ENCODE data around the gene NR1D1. TPM values are rescaled to one million over a fixed set of nuclear protein-coding genes. Genes with fewer than 3 reads are reported as not detected.
A peak's percentile ranks its signal among the peaks of the same experiment; 100 is the strongest.

The NR1D1 gene
- total RNA-seq, 1 donor from 2014 or later, result 21.1 TPM

- intact Hi-C loops (cut with DNase I), result loop anchor here (2.0 kb wide), 1 partner anchor 25 kb away; the partner anchor contains the start of gene THRA
- ATAC-seq (ENCODE audit: poor library complexity) (no peak), DNase-seq (no peak)
Observed at GRCh38 chr17:40087903-40088718, 12.3 kb downstream of the NR1D1 start.

DNA sequence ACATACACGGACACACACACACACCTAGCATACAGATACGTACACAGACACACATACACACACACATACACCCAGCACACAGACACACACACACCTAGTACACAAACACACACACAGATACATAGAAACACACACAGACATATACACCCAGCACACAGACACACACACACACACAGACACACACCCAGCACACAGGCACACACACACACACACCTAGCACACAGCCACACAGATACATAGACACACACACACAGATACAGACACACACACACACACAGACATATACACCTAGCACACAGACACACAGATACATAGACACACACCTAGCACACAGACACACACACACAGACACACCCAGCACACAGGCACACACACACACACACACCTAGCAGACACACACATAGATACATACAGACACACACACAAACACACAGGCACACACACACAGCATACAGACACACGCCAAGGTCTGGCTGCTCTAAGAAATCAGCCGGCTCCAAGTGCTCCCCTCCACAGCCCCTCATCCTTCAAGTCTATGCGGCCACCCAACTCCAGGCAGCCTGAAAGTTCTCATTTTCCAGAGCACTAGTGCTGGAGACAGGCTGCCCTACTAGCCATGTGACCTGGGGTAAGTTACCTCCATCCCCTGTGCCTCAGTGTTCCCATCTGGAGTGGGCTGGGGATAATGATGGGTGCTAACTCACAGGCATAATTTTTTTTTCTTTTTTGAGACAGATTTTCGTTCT, 13.2 kb downstream of the NR1D1 start:
- DNase-seq (no peak), ATAC-seq (ENCODE audit: poor library complexity) (no peak)
- intact Hi-C loops (cut with DNase I), result loop anchor here (2.0 kb wide), 1 partner anchor 24 kb away; the partner anchor contains the start of gene THRA

DNA sequence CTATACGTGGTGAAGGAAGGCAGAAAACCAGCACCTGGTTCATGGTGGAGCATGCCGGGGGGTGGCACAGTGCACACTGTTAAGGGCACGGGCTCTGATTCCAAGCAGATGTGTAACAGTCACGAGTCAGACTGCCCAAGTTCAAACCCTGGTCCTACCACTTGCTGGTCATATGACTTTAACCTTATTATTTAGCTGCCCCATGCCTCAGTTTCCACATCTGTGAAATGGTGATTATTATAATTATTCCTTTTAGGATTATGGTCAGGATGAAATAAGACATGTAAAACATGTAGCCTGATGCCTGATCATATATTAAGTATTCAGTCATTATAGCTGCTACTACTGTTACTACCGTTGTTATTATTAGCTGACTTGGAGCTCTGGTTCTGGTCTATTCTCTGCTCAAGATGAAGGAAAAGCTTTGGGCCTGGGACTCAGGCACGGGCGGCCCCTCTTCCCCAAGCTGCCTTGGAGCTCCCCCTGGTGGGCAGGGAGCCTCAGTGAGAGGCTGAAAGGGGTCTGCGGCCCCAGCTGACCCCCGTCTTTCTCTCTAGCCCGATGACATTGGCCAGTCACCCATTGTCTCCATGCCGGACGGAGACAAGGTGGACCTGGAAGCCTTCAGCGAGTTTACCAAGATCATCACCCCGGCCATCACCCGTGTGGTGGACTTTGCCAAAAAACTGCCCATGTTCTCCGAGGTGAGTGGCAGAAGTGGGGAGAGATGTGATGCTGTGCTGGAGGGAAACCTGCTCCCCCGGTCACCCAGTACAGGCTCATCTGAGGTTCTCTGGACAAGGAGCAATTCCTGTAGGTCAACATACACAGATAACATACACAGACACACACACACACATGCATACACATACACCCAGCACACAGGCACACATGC, 14.0 kb downstream of the NR1D1 start:
- intact Hi-C loops (cut with DNase I), result loop anchor here (2.0 kb wide), 1 partner anchor 24 kb away; the partner anchor contains the start of gene THRA
- peak; percentile 77 for DNase-seq
- peak; percentile 57 for ATAC-seq (ENCODE audit: poor library complexity)

GRCh38 chr17:40084477-40084876, 15.9 kb downstream of the NR1D1 start:
- ATAC-seq (ENCODE audit: poor library complexity) (no peak), DNase-seq (no peak)
- intact Hi-C loops (cut with DNase I), result no loop called here

GRCh38 chr17:40079545-40079944, 20.8 kb downstream of the NR1D1 start:
- intact Hi-C loops (cut with DNase I), result no loop called here
- no peak for ATAC-seq (ENCODE audit: poor library complexity)

GRCh38 chr17:40076591-40076990, 23.8 kb downstream of the NR1D1 start:
- intact Hi-C loops (cut with DNase I), result no loop called here
- DNase-seq, result no peak
- ATAC-seq (ENCODE audit: poor library complexity), result no peak

More at GRCh38 chr17:40079545-40079944, 20.8 kb downstream of the NR1D1 start:
- DNase-seq, result no peak

DNA sequence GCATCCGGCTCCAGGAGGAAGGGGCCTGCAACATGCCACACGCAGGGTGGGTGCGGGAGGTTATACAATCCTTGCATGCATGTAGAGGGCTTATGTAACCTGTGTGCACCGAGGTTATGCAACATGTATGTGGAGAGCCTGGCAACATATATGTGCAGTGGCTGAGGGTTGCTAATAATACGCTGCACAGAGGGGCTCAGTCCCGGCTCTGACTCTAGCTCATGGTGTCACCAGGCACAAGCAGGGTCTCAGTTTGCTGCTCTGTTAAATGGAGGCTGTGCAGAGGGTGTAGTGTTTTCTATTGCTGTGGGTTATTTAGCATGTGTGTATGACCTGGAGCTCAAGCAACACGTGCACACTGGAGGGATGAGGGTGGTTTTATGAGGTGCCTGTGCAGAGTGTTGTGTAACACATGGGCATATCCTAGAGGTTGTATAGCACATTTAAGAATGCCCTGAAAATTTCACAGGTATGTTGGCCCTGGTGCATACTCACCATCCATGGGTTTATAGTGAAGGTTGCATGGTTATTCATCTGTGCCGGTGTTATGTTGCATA, 24.4 kb downstream of the NR1D1 start:
- ATAC-seq (ENCODE audit: poor library complexity) (no peak), DNase-seq (no peak)
- intact Hi-C loops (cut with DNase I), result no loop called here

GRCh38 chr17:40075201-40075941, 25.0 kb downstream of the NR1D1 start:
- DNase-seq (peak; percentile 91), ATAC-seq (ENCODE audit: poor library complexity) (peak; percentile 64)
- intact Hi-C loops (cut with DNase I), result no loop called here

- DNase-seq (no peak), ATAC-seq (ENCODE audit: poor library complexity) (peak; percentile 21)
- intact Hi-C loops (cut with DNase I), result no loop called here
Observed at GRCh38 chr17:40074871-40075200, 25.6 kb downstream of the NR1D1 start.

GRCh38 chr17:40074175-40074512, 26.2 kb downstream of the NR1D1 start:
- DNase-seq (no peak), ATAC-seq (ENCODE audit: poor library complexity) (no peak)
- intact Hi-C loops (cut with DNase I), result no loop called here

GRCh38 chr17:40073454-40074174, 26.8 kb downstream of the NR1D1 start:
- no peak for DNase-seq
- intact Hi-C loops (cut with DNase I), result no loop called here
- no peak for ATAC-seq (ENCODE audit: poor library complexity)

DNA sequence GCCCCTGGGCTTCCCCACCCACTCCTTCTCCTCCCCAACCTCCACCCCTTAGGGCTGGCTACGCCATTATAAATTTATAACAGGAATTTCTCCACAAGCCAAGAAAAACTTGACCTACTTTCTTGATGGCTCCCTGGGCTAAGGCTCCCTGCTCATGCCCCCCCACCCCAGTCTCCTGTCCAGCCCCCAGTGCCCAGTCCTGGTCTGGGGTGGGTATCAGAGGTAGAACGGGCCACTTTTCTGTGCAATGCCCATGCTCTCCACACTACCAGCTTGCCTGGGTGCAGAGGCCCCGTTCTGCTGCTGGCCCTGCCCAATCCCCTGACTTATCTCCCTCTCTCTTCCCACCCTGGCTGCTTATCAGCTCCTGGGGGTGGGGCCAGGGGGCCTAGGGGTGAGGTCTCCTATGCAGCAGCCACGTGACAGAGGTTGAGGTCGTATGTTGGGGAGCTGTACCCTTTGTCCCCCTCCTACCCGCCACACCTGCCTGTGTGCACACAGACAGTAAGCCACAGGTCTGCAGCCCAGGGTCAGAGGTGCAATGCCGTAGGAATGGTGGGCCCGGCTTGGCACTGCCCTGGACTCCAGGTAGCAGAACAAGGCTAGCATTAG, 27.5 kb downstream of the NR1D1 start:
- intact Hi-C loops (cut with DNase I), result no loop called here
- DNase-seq (no peak), ATAC-seq (ENCODE audit: poor library complexity) (no peak)

GRCh38 chr17:40072040-40072734, 28.2 kb downstream of the NR1D1 start:
- ATAC-seq (ENCODE audit: poor library complexity), result peak; percentile 37
- intact Hi-C loops (cut with DNase I), result no loop called here
- DNase-seq, result peak; percentile 81

DNA sequence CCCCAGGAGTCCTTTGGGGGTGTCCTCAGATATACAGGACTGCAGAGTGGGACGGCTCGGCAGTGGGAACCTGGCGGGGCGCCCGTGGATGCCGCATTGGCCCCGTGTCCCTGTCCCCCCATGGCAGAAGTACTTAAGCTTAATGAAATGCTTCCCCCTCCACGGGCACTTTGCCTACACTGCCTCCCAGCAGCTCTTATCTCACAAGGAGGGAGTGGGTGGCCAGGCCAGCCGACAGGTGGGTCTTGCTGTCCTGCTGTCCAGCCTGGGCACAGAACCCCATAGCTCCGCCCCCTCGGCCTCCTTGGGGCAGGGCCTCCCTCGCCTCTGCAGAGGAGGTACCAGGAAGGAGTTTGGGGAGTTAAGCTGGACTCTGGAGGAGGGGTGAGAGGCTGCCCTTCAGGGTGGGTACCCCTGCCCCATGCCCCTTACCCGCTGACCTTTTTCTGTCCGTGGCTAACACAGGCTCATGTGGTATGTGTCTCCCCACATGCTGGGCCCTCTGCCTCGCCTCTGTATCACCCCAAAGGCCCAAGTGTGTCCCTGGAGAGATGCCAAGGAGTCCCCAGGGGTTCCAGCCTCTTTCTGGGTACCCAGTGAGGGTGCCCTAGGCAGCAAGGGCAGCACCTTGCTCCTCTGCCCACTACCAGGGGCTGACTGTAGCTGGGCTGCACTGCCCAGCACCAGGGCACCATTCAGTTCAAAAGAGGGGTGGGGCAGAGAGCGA, 28.9 kb downstream of the NR1D1 start:
- DNase-seq, result peak; percentile 84
- intact Hi-C loops (cut with DNase I), result no loop called here
- peak; percentile 8 for ATAC-seq (ENCODE audit: poor library complexity)

- no peak for DNase-seq
- ATAC-seq (ENCODE audit: poor library complexity), result no peak
- intact Hi-C loops (cut with DNase I), result no loop called here
Observed at GRCh38 chr17:40070709-40071312, 29.6 kb downstream of the NR1D1 start.

Data from Right ventricle myocardium superior (tissue), 1 donor.